Left lung (tissue), 10 donors: ENCODE measurements around the gene IDH3G. TPM values are rescaled to one million over a fixed set of nuclear protein-coding genes. Genes with fewer than 3 reads are reported as not detected.

Experiments
- ATAC-seq: fragments of 200-7000 bp; cut with Tn5 transposase; one replicate; pipeline ENCODE4 v1.9.1; 2020; ENCODE audit warnings: moderate library complexity
- DNase-seq, 4 donors: peaks; one replicate each; pipeline ENCODE4 v3.0.0-alpha.2; 2013 to 2020
- H3K27ac ChIP-seq, 2 donors: fragments of 200-600 bp; sonication (generic) in 1 of 2; one replicate each; pipeline versions ENCODE4 v1.5.0 to v1.8.0; 2020 to 2021
- H3K27me3 ChIP-seq, 2 donors: fragments of 200-600 bp; sonication (generic) in 1 of 2; one replicate each; pipeline versions ENCODE4 v1.5.0 to v1.8.0; 2020 to 2021
- H3K36me3 ChIP-seq, 2 donors: fragments of 200-600 bp; sonication (generic) in 1 of 2; one replicate each; pipeline versions ENCODE4 v1.5.0 to v1.8.0; 2020 to 2021
- H3K4me1 ChIP-seq, 2 donors: fragments of 200-600 bp; one replicate each; pipeline ENCODE4 v1.8.0; 2021
- H3K4me3 ChIP-seq, 2 donors: fragments of 200-600 bp; sonication (generic) in 1 of 2; one replicate each; pipeline versions ENCODE4 v1.5.0 to v1.8.0; 2020 to 2021; ENCODE audit warnings: mild to moderate bottlenecking in 1 of 2
- H3K9me3 ChIP-seq, 2 donors: fragments of 200-600 bp; sonication (generic) in 1 of 2; one replicate each; pipeline versions ENCODE4 v1.5.0 to v1.8.0; 2020 to 2021
- intact Hi-C, 2 donors: fragments of 100-400 bp; cut with DNase I; formaldehyde crosslinking; loops; one replicate each; pipeline versions ENCODE4 v1.11.2 to v1.14.2; 2022
- polyA plus RNA-seq, 6 donors: library from polyadenylated mRNA; unstranded; fragments of 120-200 nt; gene quantifications; one replicate each; pipeline ENCODE4 v1.2.1, GENCODE V29; 2013; ENCODE audit not compliant: insufficient read length in 6 of 6
- total RNA-seq, 2 donors: library from RNA; stranded (reverse); fragmentation: NEBNext Ultra II Directional; extraction: Animal tissue kit (Norgen Biotek cat#: 25700); gene quantifications; one replicate each; pipeline ENCODE4 v1.2.1, GENCODE V29; 2021
- TF ChIP-seq, protein P1 (sequence below), 2 donors: fragments of 200-600 bp; sonication (generic) in 1 of 2; IDR thresholded peaks; one replicate each; pipeline versions ENCODE4 v1.5.0 to v1.8.0; 2021; ENCODE audit warnings: antibody characterized with exemption in 2 of 2
- donor health status: DM: no; HTN: yes; CAD: no.
- donor health status: DM: no; HTN: no; CAD: no.

IDH3G gene
- total and polyA plus RNA-seq, 8 donors, result 42.4 to 72.3 (median 55.0) TPM

DNA sequence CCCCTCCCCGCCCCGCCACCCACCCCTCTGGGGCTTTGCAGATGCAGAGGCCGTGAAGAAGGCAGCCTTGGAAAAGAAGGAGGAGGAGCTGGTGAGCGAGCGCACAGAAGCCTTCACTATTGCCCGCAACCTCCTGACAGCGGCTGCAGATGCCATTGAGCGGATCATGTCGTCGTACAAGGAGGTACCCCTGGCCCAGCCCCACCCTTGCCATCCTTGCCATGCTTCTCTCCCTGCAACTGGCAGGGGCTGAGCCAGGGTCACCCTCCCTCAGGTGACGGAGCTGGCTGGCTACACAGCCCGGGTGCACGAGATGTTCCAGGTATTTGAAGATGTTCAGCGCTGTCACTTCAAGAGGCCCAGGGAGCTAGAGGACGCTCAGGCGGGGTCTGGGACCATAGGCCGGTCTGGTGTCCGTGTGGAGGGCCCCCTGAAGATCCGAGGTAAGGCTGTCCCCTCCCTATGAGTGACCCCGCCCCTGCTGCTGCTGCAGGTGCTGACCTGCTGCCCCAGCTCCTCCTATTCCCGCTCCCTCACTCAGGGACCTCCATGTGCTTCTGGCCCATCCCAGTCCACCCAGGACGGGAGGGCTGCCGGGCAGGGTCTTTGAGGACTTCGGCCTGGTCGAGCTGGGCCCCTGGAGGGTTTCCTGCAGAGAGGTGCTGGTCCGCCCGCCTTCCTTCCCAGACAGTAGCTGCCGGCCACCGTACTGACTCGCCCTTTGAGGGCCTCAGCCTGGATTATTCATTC is 57.9 kb downstream of the IDH3G start:
- peaks cover 0 to 3% of the 10 kb centered on the region in 2 donors for H3K4me1 ChIP-seq
- no peak overlapping the region for H3K4me3 ChIP-seq
- H3K27me3 ChIP-seq, result no peaks in the 10 kb centered on the region
- no peak for ATAC-seq
- H3K27ac ChIP-seq, result no peak overlapping the region
- H3K36me3 ChIP-seq, result peaks cover 0 to 41% of the 10 kb centered on the region in 2 donors
- TF ChIP-seq, protein P1, sequence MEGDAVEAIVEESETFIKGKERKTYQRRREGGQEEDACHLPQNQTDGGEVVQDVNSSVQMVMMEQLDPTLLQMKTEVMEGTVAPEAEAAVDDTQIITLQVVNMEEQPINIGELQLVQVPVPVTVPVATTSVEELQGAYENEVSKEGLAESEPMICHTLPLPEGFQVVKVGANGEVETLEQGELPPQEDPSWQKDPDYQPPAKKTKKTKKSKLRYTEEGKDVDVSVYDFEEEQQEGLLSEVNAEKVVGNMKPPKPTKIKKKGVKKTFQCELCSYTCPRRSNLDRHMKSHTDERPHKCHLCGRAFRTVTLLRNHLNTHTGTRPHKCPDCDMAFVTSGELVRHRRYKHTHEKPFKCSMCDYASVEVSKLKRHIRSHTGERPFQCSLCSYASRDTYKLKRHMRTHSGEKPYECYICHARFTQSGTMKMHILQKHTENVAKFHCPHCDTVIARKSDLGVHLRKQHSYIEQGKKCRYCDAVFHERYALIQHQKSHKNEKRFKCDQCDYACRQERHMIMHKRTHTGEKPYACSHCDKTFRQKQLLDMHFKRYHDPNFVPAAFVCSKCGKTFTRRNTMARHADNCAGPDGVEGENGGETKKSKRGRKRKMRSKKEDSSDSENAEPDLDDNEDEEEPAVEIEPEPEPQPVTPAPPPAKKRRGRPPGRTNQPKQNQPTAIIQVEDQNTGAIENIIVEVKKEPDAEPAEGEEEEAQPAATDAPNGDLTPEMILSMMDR (IDR thresholded peaks at IDR 0.05), result no peak
- DNase-seq, result no peak
- intact Hi-C loops, result no loop called here
- no peaks in the 10 kb centered on the region for H3K9me3 ChIP-seq

Other genes with a start within 250 kb of the IDH3G start
- gene CCNQ, start 195.2 kb downstream of the IDH3G start, total RNA-seq, result 10 to 100 TPM; 17.1 to 18.7 TPM
- gene CCNQ, start 195.2 kb downstream of the IDH3G start, polyA plus RNA-seq, result 10 to 100 TPM; 10.8 to 15.5 (median 12.5) TPM
- under 1 TPM in 1 of 2 donors, not detected in 1; 0.16 TPM for gene DUSP9, start 147.2 kb downstream of the IDH3G start, total RNA-seq
- under 1 TPM; 0.10 to 0.56 (median 0.30) TPM for gene DUSP9, start 147.2 kb downstream of the IDH3G start, polyA plus RNA-seq
- gene PNCK, start 120.6 kb downstream of the IDH3G start, total RNA-seq, result 1 to 10 TPM in 1 of 2 donors, not detected in 1; 1.1 TPM
- 1 to 10 TPM in 1 of 6 donors, under 1 TPM in 5; 0.34 to 1.4 (median 0.56) TPM for gene PNCK, start 120.6 kb downstream of the IDH3G start, polyA plus RNA-seq
- gene SLC6A8, start 106.4 kb downstream of the IDH3G start, total RNA-seq, result 10 to 100 TPM; 10.5 to 11.2 TPM
- 10 to 100 TPM in 2 of 6 donors, 1 to 10 TPM in 4; 6.8 to 12.1 (median 9.5) TPM for gene SLC6A8, start 106.4 kb downstream of the IDH3G start, polyA plus RNA-seq
- 100 to 1,000 TPM; 218 to 243 TPM for gene BCAP31, start 70.0 kb downstream of the IDH3G start, total RNA-seq
- gene BCAP31, start 70.0 kb downstream of the IDH3G start, polyA plus RNA-seq, result 100 to 1,000 TPM; 126 to 145 (median 137) TPM
- 10 to 100 TPM; 14.2 to 18.5 TPM for gene ABCD1, start 69.5 kb downstream of the IDH3G start, total RNA-seq
- 10 to 100 TPM in 2 of 6 donors, 1 to 10 TPM in 4; 6.5 to 10.6 (median 9.8) TPM for gene ABCD1, start 69.5 kb downstream of the IDH3G start, polyA plus RNA-seq
- 1 to 10 TPM; 3.0 to 3.9 TPM for gene PLXNB3, start 30.1 kb downstream of the IDH3G start, total RNA-seq
- gene PLXNB3, start 30.1 kb downstream of the IDH3G start, polyA plus RNA-seq, result 1 to 10 TPM; 2.7 to 5.2 (median 3.7) TPM
- under 1 TPM; 0.55 to 0.60 TPM for gene SRPK3, start 13.3 kb downstream of the IDH3G start, total RNA-seq
- 1 to 10 TPM in 4 of 6 donors, under 1 TPM in 2; 0.70 to 1.7 (median 1.3) TPM for gene SRPK3, start 13.3 kb downstream of the IDH3G start, polyA plus RNA-seq
- 100 to 1,000 TPM; 295 to 327 TPM for gene SSR4, start 293 bp upstream of the IDH3G start, total RNA-seq
- 100 to 1,000 TPM; 153 to 187 (median 173) TPM for gene SSR4, start 293 bp upstream of the IDH3G start, polyA plus RNA-seq
- 1 to 10 TPM; 2.3 to 3.5 TPM for gene PDZD4, start 36.2 kb upstream of the IDH3G start, total RNA-seq
- 10 to 100 TPM in 5 of 6 donors, 1 to 10 TPM in 1; 8.3 to 13.7 (median 10.9) TPM for gene PDZD4, start 36.2 kb upstream of the IDH3G start, polyA plus RNA-seq
- gene L1CAM, start 91.8 kb upstream of the IDH3G start, total RNA-seq, result under 1 TPM; 0.55 to 0.86 TPM
- gene L1CAM, start 91.8 kb upstream of the IDH3G start, polyA plus RNA-seq, result under 1 TPM; 0.27 to 0.65 (median 0.49) TPM
- 1 to 10 TPM in 1 of 2 donors, under 1 TPM in 1; 0.87 to 1.3 TPM for gene AVPR2, start 110.3 kb upstream of the IDH3G start, total RNA-seq
- under 1 TPM; 0.52 to 0.86 (median 0.82) TPM for gene AVPR2, start 110.3 kb upstream of the IDH3G start, polyA plus RNA-seq
- 10 to 100 TPM; 35.6 to 96.2 TPM for gene ARHGAP4, start 131.9 kb upstream of the IDH3G start, total RNA-seq
- gene ARHGAP4, start 131.9 kb upstream of the IDH3G start, polyA plus RNA-seq, result 10 to 100 TPM; 21.9 to 29.4 (median 24.1) TPM
- 100 to 1,000 TPM in 1 of 2 donors, 10 to 100 TPM in 1; 87.5 to 105 TPM for gene NAA10, start 140.7 kb upstream of the IDH3G start, total RNA-seq
- 10 to 100 TPM; 49.0 to 80.7 (median 54.0) TPM for gene NAA10, start 140.7 kb upstream of the IDH3G start, polyA plus RNA-seq
- 10 to 100 TPM; 44.7 to 62.1 TPM for gene RENBP, start 150.3 kb upstream of the IDH3G start, total RNA-seq
- gene RENBP, start 150.3 kb upstream of the IDH3G start, polyA plus RNA-seq, result 1 to 10 TPM; 5.2 to 7.5 (median 6.2) TPM
- 10 to 100 TPM; 46.6 to 58.1 TPM for gene HCFC1, start 177.4 kb upstream of the IDH3G start, total RNA-seq
- 10 to 100 TPM; 28.4 to 47.6 (median 41.7) TPM for gene HCFC1, start 177.4 kb upstream of the IDH3G start, polyA plus RNA-seq
- gene TMEM187, start 178.4 kb upstream of the IDH3G start, total RNA-seq, result 10 to 100 TPM in 1 of 2 donors, 1 to 10 TPM in 1; 8.8 to 13.5 TPM
- 1 to 10 TPM; 3.9 to 7.9 (median 5.8) TPM for gene TMEM187, start 178.4 kb upstream of the IDH3G start, polyA plus RNA-seq
- gene IRAK1, start 225.5 kb upstream of the IDH3G start, total RNA-seq, result 100 to 1,000 TPM in 1 of 2 donors, 10 to 100 TPM in 1; 92.1 to 172 TPM
- 10 to 100 TPM; 52.2 to 74.6 (median 62.5) TPM for gene IRAK1, start 225.5 kb upstream of the IDH3G start, polyA plus RNA-seq